Ishikawa (cell line): ENCODE measurements around the gene XXYLT1.

Experiments used
- CEBPB ChIP-seq: IDR thresholded peaks from 2 replicates; pipeline ENCODE4 v1.6.1; 2012
- CREB1 ChIP-seq: IDR thresholded peaks from 2 replicates; pipeline ENCODE4 v1.6.1; 2012; ENCODE audit warnings: low read depth
- EGR1 ChIP-seq: IDR thresholded peaks from 2 replicates; pipeline ENCODE4 v1.6.1; 2012
- EP300 ChIP-seq: IDR thresholded peaks from 2 replicates; pipeline ENCODE4 v1.6.1; 2012; ENCODE audit warnings: borderline replicate concordance
- FOXM1 ChIP-seq: IDR thresholded peaks from 2 replicates; pipeline ENCODE4 v1.6.1; 2012; ENCODE audit warnings: low read depth, borderline replicate concordance
- NFIC ChIP-seq: IDR thresholded peaks from 2 replicates; pipeline ENCODE4 v1.6.1; 2012
- RAD21 ChIP-seq: IDR thresholded peaks from 2 replicates; pipeline ENCODE4 v1.6.1; 2012; ENCODE audit warnings: low read depth
- REST ChIP-seq: IDR thresholded peaks from 2 replicates; pipeline ENCODE4 v1.6.1; 2012; ENCODE audit warnings: low read depth, mild to moderate bottlenecking
- TAF1 ChIP-seq: IDR thresholded peaks from 2 replicates; pipeline ENCODE4 v1.6.1; 2012; ENCODE audit warnings: low read depth, mild to moderate bottlenecking
- TCF12 ChIP-seq: IDR thresholded peaks from 2 replicates; pipeline ENCODE4 v1.6.1; 2012; ENCODE audit warnings: low read depth
- TEAD4 ChIP-seq: IDR thresholded peaks from 2 replicates; pipeline ENCODE4 v1.6.1; 2012
- USF1 ChIP-seq: IDR thresholded peaks from 2 replicates; pipeline ENCODE4 v1.6.1; 2012
- YY1 ChIP-seq: IDR thresholded peaks from 2 replicates; pipeline ENCODE4 v1.6.1; 2012; ENCODE audit warnings: low read depth
- ZBTB7A ChIP-seq: IDR thresholded peaks from 2 replicates; pipeline ENCODE4 v1.6.1; 2012; ENCODE audit warnings: low read depth
- TF ChIP-seq, protein P1 (sequence below): IDR thresholded peaks from 2 replicates; pipeline ENCODE4 v1.6.1; 2012

Gene XXYLT1

GRCh38 chr3:195097331-195098255 lies 173.4 kb downstream of the XXYLT1 start:
- TF ChIP-seq TEAD4 (no peak), EP300 (no peak), CREB1 (no peak), YY1 (no peak), REST (no peak), TAF1 (no peak), RAD21 (no peak), EGR1 (no peak)
- TF ChIP-seq, protein P1, sequence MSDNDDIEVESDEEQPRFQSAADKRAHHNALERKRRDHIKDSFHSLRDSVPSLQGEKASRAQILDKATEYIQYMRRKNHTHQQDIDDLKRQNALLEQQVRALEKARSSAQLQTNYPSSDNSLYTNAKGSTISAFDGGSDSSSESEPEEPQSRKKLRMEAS = no peak

DNA sequence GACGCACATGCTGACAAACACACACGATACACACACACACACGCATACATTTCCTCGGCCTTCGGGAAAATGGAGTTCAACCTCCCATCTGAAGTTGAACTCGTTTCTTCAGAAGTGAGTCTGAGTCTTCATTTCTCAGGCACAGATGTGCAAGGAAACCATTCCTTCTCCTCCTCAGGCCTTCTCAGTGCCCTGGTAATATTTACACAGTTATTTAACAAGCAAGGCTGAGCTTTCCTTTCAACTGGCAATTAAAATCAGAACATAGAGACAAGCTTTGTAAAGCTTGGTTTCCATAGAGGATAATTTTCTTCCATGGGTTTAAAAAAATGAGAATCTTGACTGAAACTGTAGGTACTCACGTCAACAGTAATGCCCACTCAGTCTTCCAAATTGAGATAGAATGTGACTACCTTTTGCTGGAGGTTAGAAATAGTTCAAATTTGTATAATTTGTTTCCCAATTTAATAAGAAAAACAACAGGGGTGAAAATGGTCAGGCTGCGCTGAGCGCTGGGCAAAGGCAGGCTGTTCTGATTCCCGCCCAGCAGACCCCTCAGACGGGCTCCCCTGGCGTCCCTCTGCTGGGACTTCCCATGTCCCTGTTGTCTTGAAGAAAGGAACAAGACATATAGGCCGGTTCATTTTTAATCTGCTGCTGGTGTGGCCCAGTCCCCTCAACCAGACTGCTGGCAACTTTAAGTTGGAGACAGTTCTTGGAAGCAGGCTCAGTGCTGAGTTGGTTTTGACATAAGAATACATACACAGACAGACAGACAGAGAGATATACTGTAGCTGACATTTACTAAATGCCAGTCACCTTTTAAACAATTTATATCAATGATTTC lies 174.3 kb downstream of the XXYLT1 start:
- TF ChIP-seq YY1 (no peak), USF1 (no peak), CEBPB (no peak), ZBTB7A (no peak), REST (no peak), EGR1 (no peak), EP300 (no peak), CREB1 (no peak), RAD21 (no peak), TAF1 (no peak), TEAD4 (no peak), NFIC (no peak), TCF12 (no peak), FOXM1 (no peak)
- TF ChIP-seq, protein P1 = no peak

- TF ChIP-seq NFIC (no peak), TAF1 (no peak), YY1 (no peak), EGR1 (no peak), USF1 (no peak), EP300 (no peak), REST (no peak), CREB1 (no peak), CEBPB (no peak)
Observed at GRCh38 chr3:195096053-195096452, 174.9 kb downstream of the XXYLT1 start.

DNA sequence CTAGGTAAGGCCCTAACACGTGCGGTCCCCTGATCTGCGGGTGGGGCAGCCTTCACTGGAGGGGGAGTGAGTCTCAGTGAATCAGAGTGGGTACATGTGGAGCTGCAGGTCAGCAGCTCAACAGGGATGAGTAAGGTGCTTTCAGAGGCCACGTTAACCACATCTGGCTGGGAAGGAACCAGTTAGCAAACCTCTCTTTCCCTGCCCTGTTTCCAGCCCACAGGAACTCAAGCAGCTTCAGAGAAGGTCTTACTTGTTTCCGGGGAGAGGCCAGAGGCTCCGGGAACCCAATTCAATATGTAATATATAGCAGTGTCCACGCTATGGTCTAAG lies 175.3 kb downstream of the XXYLT1 start:
- TF ChIP-seq, protein P1 = no peak
- TF ChIP-seq TCF12 = no peak
- no peak for TF ChIP-seq REST
- no peak for TF ChIP-seq RAD21
- TF ChIP-seq NFIC = no peak
- no peak for TF ChIP-seq ZBTB7A
- no peak for TF ChIP-seq FOXM1
- TF ChIP-seq EGR1 = no peak
- TF ChIP-seq TAF1 = no peak
- no peak for TF ChIP-seq YY1
